Lower lobe of right lung (tissue), 2 donors: Measurements from ENCODE around the gene ANKRD55. TPM values are rescaled to one million over a fixed set of nuclear protein-coding genes. Genes with fewer than 3 reads are reported as not detected.

ENCODE experiments used
- ATAC-seq, 2 donors: fragments of 200-7000 bp; cut with Tn5 transposase; one replicate each; pipeline ENCODE4 v1.9.1; 2020 to 2022; ENCODE audit warnings: mild to moderate bottlenecking in 2 of 2, moderate library complexity in 2 of 2
- DNase-seq: peaks from one replicate; pipeline ENCODE4 v3.0.0-alpha.2; 2020
- H3K27ac ChIP-seq: fragments of 200-600 bp; one replicate; pipeline ENCODE4 v1.8.0; 2022
- H3K27me3 ChIP-seq: fragments of 200-600 bp; one replicate; pipeline ENCODE4 v1.8.0; 2022; ENCODE audit warnings: low read depth
- H3K36me3 ChIP-seq: fragments of 200-600 bp; one replicate; pipeline ENCODE4 v1.8.0; 2022; ENCODE audit warnings: mild to moderate bottlenecking
- H3K4me1 ChIP-seq: fragments of 200-600 bp; one replicate; pipeline ENCODE4 v1.8.0; 2022
- H3K4me3 ChIP-seq: fragments of 200-600 bp; one replicate; pipeline ENCODE4 v1.8.0; 2022; ENCODE audit warnings: mild to moderate bottlenecking
- H3K9me3 ChIP-seq: fragments of 200-600 bp; one replicate; pipeline ENCODE4 v1.8.0; 2022
- CTCF ChIP-seq: fragments of 200-600 bp; IDR thresholded peaks from one replicate; pipeline ENCODE4 v1.8.0; 2022; ENCODE audit warnings: antibody characterized with exemption, mild to moderate bottlenecking
- intact Hi-C: fragments of 100-400 bp; cut with DNase I; formaldehyde crosslinking; loops from one replicate; pipeline ENCODE4 v1.11.0; 2022
- total RNA-seq: library from RNA; stranded (reverse); fragmentation: NEBNext Ultra II Directional; extraction: Animal tissue kit (Norgen Biotek cat#: 25700); gene quantifications from one replicate; pipeline ENCODE4 v1.2.1, GENCODE V29; 2021
- donor health status: DM: no; HTN: yes; CAD: no; lungs with severe emphysema.

The ANKRD55 gene
- total RNA-seq, 1 donor from 2014 or later: 0.41 TPM

- Histone ChIP-seq H3K4me1 (peaks cover 36% of the 10 kb centered on the region), H3K27ac (peak overlapping the region; percentile 25), H3K27me3 (no peaks in the 10 kb centered on the region), H3K4me3 (no peak overlapping the region), H3K36me3 (no peaks in the 10 kb centered on the region), H3K9me3 (no peaks in the 10 kb centered on the region)
- no peak for TF ChIP-seq CTCF
- intact Hi-C loops: no loop called here
- ATAC-seq (peak in 1 of 2 donors; percentile 32), DNase-seq (no peak)
Observed at GRCh38 chr5:56176871-56177533, 56.1 kb downstream of the ANKRD55 start.

GRCh38 chr5:56176155-56176798 lies 56.9 kb downstream of the ANKRD55 start:
- DNase-seq (no peak), ATAC-seq (peak; percentile 67 to 76)
- intact Hi-C loops: no loop called here
- H3K36me3 ChIP-seq: no peaks in the 10 kb centered on the region
- H3K4me1 ChIP-seq: peaks cover 36% of the 10 kb centered on the region
- H3K4me3 ChIP-seq: no peak overlapping the region
- H3K9me3 ChIP-seq: no peaks in the 10 kb centered on the region
- no peak for TF ChIP-seq CTCF
- no peaks in the 10 kb centered on the region for H3K27me3 ChIP-seq
- H3K27ac ChIP-seq: no peak overlapping the region

GRCh38 chr5:56175488-56175887 lies 57.6 kb downstream of the ANKRD55 start:
- ATAC-seq: peak; percentile 41 to 61
- Histone ChIP-seq H3K4me1 (peaks cover 36% of the 10 kb centered on the region), H3K27me3 (no peaks in the 10 kb centered on the region), H3K4me3 (no peak overlapping the region), H3K9me3 (no peaks in the 10 kb centered on the region), H3K36me3 (no peaks in the 10 kb centered on the region), H3K27ac (no peak overlapping the region)
- intact Hi-C loops: no loop called here
- DNase-seq: no peak
- no peak for TF ChIP-seq CTCF

GRCh38 chr5:56175021-56175420 lies 58.1 kb downstream of the ANKRD55 start:
- intact Hi-C loops: no loop called here
- Histone ChIP-seq H3K36me3 (no peaks in the 10 kb centered on the region), H3K4me1 (peaks cover 36% of the 10 kb centered on the region), H3K4me3 (no peak overlapping the region), H3K27ac (no peak overlapping the region), H3K27me3 (no peaks in the 10 kb centered on the region), H3K9me3 (no peaks in the 10 kb centered on the region)
- TF ChIP-seq CTCF: no peak
- DNase-seq: no peak
- ATAC-seq: peak; percentile 62 to 63

GRCh38 chr5:56172241-56172640 lies 60.9 kb downstream of the ANKRD55 start:
- no peak overlapping the region for H3K27ac ChIP-seq
- no peak for ATAC-seq

More at GRCh38 chr5:56172241-56172640, 60.9 kb downstream of the ANKRD55 start:
- DNase-seq: no peak
- Histone ChIP-seq H3K36me3 (no peaks in the 10 kb centered on the region), H3K4me1 (peaks cover 41% of the 10 kb centered on the region), H3K9me3 (no peaks in the 10 kb centered on the region), H3K4me3 (no peak overlapping the region), H3K27me3 (no peaks in the 10 kb centered on the region)
- no peak for TF ChIP-seq CTCF
- intact Hi-C loops: no loop called here
